ENCODE measurements around the gene YIF1A. TPM values are rescaled to one million over a fixed set of nuclear protein-coding genes. Genes with fewer than 3 reads are reported as not detected.

The YIF1A gene
- total RNA-seq, 1 donor from 2014 or later, result 48.0 TPM

- Mint-ChIP-seq H3K4me3 (ENCODE audit: unreplicated experiment) (no peak overlapping the region), H3K4me1 (ENCODE audit: unreplicated experiment) (no peaks in the 10 kb centered on the region), H3K9me3 (ENCODE audit: unreplicated experiment) (no peaks in the 10 kb centered on the region), H3K36me3 (ENCODE audit: low read depth, unreplicated experiment) (peaks cover 52% of the 10 kb centered on the region), H3K27ac (ENCODE audit: unreplicated experiment) (no peak overlapping the region), H3K27me3 (ENCODE audit: unreplicated experiment) (peaks cover 11% of the 10 kb centered on the region)
- TF ChIP-seq CTCF (IDR thresholded peaks at IDR 0.05; ENCODE audit: unreplicated experiment), result no peak
- DNase-seq (ENCODE audit: low spot score), result no peak
Measured at GRCh38 chr11:66235141-66235540, 53.8 kb downstream of the YIF1A start.

Other genes starting within 250 kb of the YIF1A start
- 0.87 TPM for gene GAL3ST3, start 240.0 kb downstream of the YIF1A start, total RNA-seq (ENCODE audit: unreplicated experiment)
- gene SF3B2, start 236.8 kb downstream of the YIF1A start, total RNA-seq (ENCODE audit: unreplicated experiment), result 174 TPM
- gene PACS1, start 218.9 kb downstream of the YIF1A start, total RNA-seq (ENCODE audit: unreplicated experiment), result 114 TPM
- gene KLC2, start 31.4 kb downstream of the YIF1A start, total RNA-seq (ENCODE audit: unreplicated experiment), result 35.1 TPM
- gene RAB1B, start 20.5 kb downstream of the YIF1A start, total RNA-seq (ENCODE audit: unreplicated experiment), result 189 TPM
- gene CNIH2, start 11.0 kb downstream of the YIF1A start, total RNA-seq (ENCODE audit: unreplicated experiment), result 1.9 TPM
- not detected for gene TMEM151A, start 2.8 kb upstream of the YIF1A start, total RNA-seq (ENCODE audit: unreplicated experiment)
- gene CD248, start 27.9 kb upstream of the YIF1A start, total RNA-seq (ENCODE audit: unreplicated experiment), result 2.9 TPM
- 4.8 TPM for gene RIN1, start 47.3 kb upstream of the YIF1A start, total RNA-seq (ENCODE audit: unreplicated experiment)
- 38.4 TPM for gene BRMS1, start 56.0 kb upstream of the YIF1A start, total RNA-seq (ENCODE audit: unreplicated experiment)
- gene B4GAT1, start 58.5 kb upstream of the YIF1A start, total RNA-seq (ENCODE audit: unreplicated experiment), result 21.4 TPM
- 5.7 TPM for gene SLC29A2, start 82.6 kb upstream of the YIF1A start, total RNA-seq (ENCODE audit: unreplicated experiment)
- not detected for gene NPAS4, start 131.9 kb upstream of the YIF1A start, total RNA-seq (ENCODE audit: unreplicated experiment)
- gene MRPL11, start 149.7 kb upstream of the YIF1A start, total RNA-seq (ENCODE audit: unreplicated experiment), result 73.0 TPM
- gene PELI3, start 177.8 kb upstream of the YIF1A start, total RNA-seq (ENCODE audit: unreplicated experiment), result 2.0 TPM
- gene DPP3, start 191.3 kb upstream of the YIF1A start, total RNA-seq (ENCODE audit: unreplicated experiment), result 41.3 TPM
- gene BBS1, start 221.5 kb upstream of the YIF1A start, total RNA-seq (ENCODE audit: unreplicated experiment), result 35.8 TPM